Metanephros (tissue), 1 donor: ENCODE data around the gene GPR25. TPM values are rescaled to one million over a fixed set of nuclear protein-coding genes. Genes with fewer than 3 reads are reported as not detected.

Experiments used
- total RNA-seq: library from RNA; depleted of rRNA; stranded (reverse); fragments of >200 nt; gene quantifications from one replicate; pipeline ENCODE4 v1.2.3, GENCODE V29; 2014

The GPR25 gene, protein sequence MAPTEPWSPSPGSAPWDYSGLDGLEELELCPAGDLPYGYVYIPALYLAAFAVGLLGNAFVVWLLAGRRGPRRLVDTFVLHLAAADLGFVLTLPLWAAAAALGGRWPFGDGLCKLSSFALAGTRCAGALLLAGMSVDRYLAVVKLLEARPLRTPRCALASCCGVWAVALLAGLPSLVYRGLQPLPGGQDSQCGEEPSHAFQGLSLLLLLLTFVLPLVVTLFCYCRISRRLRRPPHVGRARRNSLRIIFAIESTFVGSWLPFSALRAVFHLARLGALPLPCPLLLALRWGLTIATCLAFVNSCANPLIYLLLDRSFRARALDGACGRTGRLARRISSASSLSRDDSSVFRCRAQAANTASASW
- total RNA-seq = not detected

DNA sequence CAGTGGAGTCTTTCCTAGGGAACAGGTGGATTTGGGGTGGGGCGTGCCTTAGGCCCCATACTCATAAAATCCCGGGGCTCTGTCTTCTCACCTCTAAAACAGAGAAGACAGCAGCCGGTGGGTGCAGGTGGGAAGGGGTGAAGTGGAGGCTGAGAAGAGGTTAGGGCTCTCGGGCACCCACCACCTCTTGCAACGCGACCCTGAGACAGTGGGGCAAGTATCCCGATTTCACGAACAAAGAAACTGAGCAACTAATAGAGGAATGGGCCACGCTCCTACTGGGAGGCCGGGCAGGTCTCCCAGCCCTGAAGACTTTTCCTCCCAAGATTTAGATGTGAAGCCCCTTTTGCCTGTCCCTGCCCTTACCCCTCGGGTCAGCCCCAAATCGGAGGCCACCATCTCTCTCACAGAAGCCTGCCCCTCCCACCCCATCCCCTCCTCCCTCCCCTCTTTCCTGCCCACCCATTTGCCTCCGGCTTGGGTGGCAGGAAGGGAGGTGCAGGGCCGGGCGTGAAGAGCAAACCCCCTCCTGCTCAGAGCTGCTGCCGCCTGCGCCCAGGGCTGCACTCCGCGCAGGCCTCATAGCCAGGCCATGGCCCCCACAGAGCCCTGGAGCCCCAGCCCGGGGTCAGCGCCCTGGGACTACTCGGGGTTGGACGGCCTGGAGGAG, at the start of gene GPR25:
TSS of gene GPR25 (plus strand) at position 536 of the 670 bp plus-strand sequence. CDS start at position 593, 57 bp downstream.

DNA sequence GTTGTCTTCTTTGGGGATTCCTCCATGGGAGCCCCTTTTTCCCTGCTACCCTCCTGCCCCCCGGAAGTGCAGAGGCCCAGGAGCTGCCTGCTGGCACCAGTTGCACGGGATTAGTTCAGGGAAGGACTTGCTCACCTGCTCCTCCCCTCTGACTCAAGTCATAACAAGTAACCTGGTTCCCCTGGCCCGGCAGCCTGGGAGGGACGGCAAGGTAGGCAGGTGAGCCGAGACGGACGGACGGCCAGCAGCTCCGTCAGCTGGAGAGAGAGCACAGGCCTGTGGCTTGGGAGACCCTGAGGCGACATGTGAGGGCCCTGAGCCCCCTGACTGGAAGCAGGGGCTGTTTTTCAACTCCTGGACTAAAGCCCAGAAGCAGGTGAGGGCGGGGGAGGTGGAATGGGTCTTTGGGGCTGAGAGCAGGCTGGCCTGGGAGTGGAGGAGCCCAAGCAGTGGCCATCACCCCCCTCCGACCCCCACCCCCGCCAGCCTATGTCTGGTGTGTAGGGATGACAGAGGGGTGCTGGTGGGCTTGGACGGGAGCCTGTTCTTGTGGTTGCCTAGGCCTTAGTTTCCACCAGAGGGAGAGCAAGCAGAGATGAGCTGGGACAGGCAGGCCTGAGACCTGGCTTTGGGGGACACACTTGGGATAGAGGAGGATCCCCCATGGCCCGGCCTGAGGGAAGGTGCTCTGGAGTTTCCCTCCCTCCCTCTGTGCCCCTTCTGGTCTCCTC, 22.1 kb downstream of the GPR25 start, which contains the start of gene INAVA:
TSS of gene INAVA (plus strand) at position 189 of the 731 bp plus-strand sequence. CDS start 3,501 bp downstream, outside the sequence.

Other genes starting within 250 kb of the GPR25 start
- gene DDX59, start 203.1 kb upstream of the GPR25 start, total RNA-seq = 24.6 TPM
- gene CAMSAP2, start 134.1 kb upstream of the GPR25 start, total RNA-seq = 27.7 TPM
- gene INAVA, start 21.9 kb downstream of the GPR25 start, total RNA-seq = 22.5 TPM
- 3.2 TPM for gene KIF21B, start 150.7 kb downstream of the GPR25 start, total RNA-seq
- gene CACNA1S, start 239.4 kb downstream of the GPR25 start, total RNA-seq = 16.5 TPM